NCI-H510A treated with DMSO at 0.1 percent for 48 hours (cell line): ENCODE data around the gene LAMTOR4.
"Not testable (repeated sequence)": the region's sequence is repeated elsewhere in the genome, so short reads cannot be mapped to it uniquely, and the experiment has no call there.

Source experiments
- DNase-seq: peaks from one replicate; lab custom pipeline; 2025; lab: John Stamatoyannopoulos, UW

LAMTOR4 gene

DNA sequence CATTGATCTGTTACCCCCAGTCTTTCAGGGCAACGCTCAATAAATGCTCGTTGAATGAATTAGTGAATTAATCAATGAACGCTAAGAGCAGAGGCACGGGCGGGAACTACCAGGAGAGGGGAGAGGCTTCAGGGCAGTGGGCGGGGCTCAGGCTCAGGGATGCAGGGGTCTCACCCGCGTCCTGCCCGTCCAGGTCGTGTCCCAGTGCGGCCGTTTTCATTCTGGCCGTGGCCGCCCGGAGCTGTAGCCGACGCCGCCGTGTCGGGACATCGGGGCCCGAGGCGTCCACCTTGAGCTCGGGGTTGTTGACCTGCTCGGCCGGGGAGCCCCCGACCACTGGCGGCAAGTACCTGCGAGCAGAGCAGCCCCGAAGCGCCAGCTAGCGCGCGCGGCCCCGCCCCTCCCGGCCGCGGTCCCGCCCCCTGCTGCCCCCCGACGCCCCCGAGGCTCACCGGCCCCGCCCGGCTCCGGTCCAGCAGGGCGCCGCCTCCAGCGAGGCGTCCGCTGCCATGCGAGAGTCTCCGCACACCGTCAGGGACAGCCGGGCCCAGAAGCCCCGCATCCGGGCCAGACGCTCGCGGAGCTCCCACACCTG lies 22.5 kb downstream of the LAMTOR4 start:
- no peak for DNase-seq

DNA sequence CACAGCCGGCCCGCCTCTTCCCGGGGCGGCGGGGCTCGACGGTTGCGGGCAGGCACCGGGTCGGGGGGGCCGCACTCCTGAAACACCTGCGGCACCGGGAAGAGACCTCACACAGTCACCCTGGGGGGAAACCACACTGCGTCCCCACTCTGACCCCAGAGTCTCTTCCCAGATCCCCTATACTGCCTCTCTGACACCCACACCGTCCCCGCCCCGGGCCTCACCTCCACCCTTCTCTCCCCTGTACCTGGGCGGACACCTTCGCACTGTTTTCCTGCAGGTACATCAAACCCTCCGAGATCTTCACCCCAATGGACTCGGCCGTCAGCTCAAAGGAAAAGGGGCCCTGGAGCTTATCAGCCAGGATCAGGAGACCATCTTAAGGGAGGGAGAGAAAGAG lies 23.1 kb downstream of the LAMTOR4 start:
- no peak for DNase-seq

DNA sequence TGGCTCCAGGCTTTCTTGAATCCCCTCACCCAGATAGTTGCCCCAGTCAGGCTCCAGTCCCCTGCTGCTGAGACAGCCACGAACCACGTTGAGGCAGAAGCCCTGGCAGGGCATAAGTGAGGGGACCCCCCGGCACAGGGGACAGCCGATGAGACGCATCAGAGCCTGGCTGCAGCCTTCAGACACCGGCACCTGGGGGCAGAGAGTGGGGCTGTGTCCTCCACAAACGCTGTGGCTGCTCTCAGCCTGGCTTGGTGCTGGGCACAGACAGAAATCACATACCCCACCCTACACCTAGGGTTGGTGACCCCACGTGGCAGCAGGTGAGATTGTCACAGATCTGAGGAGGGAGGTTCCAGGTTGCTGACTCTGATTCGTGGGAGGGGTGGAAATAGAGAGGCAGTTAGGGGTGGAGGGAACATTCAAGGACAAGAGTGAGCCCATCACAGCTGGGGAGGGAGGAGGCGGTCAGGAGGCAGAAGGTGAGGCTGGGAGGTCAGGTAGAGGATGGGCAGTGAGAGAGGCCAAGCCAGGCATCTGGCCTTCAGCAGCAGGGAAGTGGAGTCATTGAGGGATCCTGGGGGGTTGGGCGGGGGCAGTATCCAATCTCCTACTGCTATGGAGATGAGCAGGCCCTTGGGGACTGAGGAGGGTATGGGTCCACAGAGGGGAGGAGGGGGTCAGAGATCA lies 25.2 kb downstream of the LAMTOR4 start:
- no peak for DNase-seq

DNA sequence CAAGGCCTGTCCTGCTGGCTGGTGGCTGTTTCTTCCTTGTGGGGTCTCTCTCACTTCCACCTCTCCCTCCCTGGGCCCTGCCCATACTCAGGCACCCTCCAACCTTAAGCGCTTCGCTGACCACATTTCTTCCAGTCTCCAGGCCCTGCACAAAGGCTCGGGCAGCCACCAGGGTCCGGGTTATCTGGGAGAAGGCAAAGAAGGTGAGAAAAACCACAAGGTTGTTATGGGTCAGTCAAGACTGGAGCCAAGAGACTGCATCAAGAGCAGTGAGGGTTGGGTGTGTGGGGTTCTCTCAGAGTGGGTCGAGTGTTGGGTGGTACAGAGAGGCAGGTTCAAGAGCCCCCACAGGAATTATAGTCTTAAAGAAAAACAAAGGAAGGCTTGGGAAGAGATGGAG lies 25.9 kb downstream of the LAMTOR4 start:
- DNase-seq: no peak

DNA sequence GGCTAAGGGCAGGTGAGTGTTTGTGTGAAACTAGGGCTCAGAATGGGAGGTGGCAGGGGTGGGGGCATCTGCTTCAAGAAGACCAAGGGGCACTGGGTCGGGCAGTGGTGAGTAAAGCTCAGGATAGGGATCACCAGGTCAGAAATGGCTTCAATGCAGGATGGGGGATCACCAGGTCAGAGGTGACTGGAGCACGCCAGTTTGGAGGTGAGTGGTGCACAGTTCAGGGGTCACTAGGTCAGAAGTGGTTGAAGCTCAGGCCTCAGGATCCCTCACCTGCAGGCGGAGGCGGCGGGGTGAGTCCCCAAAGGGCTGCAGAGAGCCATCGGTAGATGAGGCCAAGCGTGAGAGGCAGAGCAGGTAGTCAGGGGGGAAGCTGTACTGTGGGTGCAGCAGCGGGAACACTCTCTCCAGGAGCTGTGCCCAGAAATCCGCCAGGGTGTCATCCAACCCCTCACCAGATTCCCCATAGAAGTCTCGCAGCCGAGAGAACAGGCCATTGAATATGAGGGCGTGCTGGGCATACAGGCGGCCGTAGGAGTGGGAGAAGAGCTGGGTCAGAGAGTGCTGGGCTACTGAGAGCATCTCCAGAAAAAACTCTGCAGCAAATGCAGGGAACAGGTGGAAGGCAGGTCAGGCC lies 26.7 kb downstream of the LAMTOR4 start:
- DNase-seq: no peak

DNA sequence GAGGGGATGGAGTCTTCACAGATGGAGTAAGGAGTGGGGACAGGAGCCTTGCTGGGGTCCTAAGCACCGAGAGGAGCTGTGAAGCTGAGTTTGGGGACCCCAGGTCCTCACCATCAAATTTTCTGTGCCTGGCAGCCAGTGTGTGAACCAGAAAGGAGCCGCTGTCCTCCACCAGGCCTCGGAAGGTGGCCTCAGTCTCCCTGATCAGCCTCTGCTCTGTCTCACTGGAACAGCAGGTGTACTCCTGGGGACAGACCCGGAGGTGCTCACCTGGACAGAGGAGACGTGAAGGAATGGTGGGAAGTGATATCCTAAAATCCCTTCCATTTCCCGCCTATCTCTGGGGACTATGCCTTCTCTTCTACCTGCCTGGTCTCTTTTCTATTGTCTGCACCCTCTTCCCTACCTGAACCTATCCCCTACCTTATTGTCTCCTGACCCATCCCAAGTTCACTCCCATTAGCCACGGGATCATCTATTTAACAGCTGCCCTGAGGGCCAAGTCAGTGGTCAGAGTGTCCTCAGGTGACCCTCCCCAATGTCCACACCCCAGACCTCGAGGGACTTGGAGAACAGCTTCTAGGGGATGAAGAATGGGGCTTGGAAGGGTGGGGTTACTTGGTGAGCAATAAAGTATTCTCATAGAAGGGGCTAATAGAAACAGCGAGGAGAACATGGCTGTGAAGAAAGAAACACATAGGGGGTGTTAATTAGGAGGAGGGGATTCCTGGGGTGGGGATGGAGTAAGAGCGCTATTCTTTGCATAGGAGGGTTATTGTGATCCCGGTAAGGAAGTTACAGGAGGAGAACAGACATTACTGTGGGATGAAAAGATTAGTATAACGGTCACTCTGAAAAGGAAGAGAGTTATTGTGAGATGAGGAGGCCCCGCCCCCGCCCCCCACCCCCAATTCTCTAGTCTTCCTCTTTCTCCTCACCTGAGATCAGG lies 27.7 kb downstream of the LAMTOR4 start:
- no peak for DNase-seq

DNA sequence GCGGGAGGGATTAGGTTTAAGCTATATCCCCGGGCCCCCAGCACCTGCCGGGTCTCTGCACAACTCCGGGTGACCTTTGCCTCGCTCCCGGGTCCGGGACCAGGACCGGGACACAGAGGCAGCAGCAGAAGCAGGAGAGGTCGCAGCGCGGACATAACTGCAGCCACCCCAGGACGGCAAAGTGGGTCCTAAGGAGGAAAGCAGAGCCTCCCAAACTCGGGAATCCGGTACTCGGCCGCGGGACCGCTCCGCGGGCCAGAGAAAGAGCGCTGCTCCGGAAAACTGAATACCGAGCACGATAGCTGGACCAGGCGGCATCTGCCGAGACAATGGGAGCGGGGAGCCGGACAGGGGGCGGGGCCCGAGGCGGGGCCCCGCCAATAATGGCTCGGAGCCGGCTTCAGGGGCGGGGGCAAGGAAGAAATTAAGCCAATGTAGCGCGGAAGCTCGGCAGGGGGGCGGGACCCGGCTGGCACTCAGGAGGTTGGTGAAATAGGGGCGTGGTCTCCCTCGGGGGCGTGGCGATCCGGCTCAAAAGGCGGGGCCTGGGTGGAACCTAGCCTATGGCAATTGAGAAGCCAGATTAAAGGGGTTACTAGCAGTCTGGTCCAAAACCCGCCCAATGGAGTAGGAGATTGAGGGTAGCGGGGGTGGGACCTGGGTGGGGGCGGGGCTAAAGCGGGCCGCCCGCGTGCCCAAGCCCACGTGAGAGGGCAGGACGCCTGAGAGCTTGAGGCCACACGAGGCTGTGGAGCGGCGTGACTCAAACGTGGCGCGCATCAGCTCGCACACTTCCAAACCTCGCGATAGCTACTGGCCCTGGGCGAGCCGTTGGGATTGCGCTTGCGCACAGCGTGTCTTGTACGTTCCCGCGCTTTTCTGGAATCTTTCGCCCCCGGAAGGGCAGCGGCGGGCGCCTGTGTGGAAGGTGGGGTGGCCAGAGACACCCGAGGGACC lies 28.6 kb downstream of the LAMTOR4 start, which contains the start of the genes GPC2 and STAG3:
TSS of gene GPC2 (minus strand) at position 337 of the 957 bp plus-strand sequence. CDS start at position 155, 182 bp downstream.
TSS of gene STAG3 (plus strand) at position 874 of the 957 bp plus-strand sequence. CDS start 2,639 bp downstream, outside the sequence.
- DNase-seq: peak; percentile 91

DNA sequence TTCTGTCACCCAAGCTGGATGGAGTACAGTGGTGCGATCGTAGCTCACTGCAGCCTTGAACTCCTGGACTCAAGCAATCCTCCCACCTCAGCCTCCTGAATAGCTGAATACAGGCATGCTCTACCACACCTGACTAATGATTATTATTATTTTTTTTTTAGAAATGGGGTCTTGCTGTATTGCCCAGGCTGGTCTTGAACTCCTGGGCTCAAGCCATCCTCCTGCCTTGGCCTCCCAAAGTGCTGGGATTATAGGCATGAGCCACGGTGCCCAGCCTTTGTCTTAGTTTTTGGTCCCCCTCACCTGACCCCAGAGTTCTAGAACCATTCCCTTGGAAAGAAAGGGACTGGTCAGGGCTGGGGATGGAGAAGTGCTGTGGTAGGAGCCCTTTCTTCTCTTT lies 31.4 kb downstream of the LAMTOR4 start:
- DNase-seq: not testable (repeated sequence)

DNA sequence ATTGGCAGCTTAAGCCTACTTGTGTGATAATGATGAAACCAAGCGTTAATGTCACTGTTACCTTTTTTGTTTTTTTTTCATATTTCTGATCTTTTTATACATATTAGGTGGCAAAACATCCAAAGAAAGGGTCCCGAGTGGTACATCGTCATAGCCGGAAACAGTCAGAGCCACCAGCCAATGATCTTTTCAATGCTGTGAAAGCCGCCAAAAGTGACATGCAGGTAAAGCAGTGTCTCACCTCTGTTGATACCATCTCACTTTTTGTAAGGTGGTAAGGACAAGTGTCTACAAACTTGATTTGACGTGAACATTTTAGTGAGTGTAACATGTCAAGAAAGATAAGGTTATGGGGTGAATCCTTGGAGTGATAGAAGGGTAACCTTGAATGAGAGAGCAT lies 33.9 kb downstream of the LAMTOR4 start:
- not testable (repeated sequence) for DNase-seq

DNA sequence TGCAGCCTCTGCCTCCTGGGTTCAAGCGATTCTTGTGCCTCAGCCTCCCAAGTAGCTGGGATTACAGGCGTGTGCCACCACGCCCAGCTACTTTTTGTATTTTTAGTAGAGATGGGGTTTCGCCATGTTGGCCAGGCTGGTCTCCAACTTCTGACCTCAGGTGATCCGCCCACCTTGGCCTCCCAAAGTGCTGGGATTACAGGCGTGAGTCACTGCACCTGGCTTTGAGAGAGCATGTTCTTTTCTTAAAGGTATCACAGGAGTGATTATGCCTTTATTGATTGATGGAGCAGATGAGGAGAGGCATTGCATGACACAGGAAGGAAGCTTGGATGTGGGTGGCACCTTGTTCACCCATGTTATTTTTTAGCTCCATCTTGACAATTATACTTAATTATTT lies 34.4 kb downstream of the LAMTOR4 start:
- not testable (repeated sequence) for DNase-seq

DNA sequence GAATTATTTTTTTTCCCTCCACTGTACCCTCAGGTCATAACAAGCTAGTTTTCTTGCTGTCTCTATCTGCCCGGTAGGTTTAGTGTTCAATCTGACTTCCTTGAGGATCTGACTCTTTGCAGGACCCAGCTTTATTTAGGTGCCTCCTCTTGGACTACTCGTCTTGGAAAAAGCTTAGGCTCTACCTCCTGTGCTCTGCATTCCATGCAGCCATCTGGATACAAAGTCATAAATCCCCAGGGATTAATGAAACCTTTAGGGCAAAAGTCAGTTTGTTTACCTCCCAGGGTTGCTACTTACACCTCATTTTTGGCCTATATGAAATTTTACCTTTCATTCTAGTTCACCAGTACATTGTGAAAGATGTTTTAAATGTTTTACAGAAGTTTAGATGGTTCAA lies 37.0 kb downstream of the LAMTOR4 start:
- DNase-seq: no peak

DNA sequence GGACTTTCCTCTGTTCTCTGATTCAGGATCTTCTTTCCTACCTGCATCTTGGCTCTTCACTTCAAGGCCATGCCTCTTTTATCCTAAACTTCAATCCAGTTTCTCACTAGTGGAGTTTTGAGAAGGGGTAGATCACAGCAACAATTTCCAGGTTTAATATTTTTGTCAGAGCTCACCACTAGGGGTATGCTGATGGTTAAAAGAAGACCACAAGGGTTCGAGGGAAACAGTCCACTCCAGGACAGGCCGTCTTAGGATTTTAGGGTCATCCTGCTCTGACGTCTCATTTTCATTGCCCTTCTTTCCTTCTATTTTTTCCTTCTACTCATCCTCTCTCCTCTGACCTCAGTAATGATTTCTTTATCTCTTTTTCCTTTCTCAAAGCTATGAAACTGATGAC lies 40.3 kb downstream of the LAMTOR4 start:
- no peak for DNase-seq

DNA sequence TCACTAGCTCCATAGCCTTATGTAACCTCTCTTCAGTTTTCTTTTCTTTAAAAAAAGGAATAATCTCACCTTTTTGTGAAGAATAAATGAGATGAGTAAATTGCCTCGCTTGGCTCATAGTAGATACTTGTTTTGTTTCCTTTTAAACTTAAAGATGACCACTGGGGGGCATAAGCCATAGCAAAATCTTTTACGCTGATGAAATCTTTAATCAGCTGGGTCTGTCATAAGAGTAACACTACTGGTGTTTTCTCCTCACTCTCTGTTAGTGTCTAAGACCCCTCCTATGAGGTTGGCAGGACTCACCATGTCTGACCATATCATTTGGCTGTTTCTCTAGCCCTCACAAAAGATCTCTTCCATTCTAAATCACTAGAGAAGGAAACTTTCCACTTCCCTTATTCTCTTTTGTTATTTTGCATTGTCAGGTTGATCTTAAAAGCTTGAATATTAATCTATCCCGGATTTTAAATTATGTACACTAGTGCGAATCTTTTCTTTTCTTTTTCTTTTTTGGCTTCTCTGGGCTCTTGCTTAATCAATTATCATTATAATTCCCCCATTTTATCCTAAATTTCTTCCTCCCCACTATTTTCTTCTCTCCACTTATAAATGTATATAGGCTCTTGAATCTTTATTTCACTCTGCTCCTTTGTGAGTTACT lies 41.5 kb downstream of the LAMTOR4 start:
- DNase-seq: no peak

DNA sequence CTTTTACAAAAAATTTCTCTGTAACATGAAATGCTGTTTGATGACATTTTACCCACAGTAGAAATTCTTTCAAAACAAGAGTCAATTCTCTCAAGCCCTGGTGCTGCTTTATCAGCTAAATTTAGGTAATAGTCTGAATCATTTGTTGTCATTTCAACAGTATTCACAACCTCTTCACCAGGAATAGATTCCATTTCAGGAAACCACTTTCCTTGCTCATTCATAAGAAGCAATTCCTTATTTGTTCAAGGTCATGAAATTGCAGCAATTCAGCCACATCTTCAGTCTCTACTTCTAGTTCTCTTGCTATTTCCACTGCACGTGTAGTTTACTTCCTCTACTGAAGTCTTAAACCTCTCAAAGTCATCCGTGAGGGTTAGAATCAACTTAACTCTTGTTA lies 43.1 kb downstream of the LAMTOR4 start:
- no peak for DNase-seq

DNA sequence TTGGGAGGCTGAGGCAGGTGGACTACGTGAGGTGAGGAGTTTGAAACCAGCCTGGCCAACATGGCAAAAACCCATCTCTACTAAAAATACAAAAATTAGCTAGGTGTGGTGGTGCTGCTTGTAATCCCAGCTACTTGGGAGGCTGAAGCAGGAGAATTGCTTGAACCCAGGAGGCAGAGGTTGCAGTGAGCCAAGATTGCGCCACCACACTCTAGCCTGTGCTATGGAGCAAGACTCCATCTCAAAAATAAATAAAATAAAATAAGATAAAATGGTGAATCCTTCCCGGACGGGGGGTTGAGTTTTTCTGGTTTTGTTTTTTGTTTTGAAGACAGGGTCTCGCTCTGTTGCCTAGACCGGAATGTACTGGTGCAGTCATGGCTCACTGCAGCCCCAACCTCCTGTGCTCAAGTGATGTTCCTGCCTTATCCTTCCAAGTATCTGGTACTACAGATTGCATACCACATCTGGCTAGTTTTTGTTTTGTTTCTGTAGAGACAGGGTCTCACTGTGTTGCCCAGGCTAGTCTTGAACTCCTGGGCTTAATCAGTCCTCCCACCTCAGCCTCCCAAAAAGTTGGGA lies 43.7 kb downstream of the LAMTOR4 start:
- DNase-seq: not testable (repeated sequence)

DNA sequence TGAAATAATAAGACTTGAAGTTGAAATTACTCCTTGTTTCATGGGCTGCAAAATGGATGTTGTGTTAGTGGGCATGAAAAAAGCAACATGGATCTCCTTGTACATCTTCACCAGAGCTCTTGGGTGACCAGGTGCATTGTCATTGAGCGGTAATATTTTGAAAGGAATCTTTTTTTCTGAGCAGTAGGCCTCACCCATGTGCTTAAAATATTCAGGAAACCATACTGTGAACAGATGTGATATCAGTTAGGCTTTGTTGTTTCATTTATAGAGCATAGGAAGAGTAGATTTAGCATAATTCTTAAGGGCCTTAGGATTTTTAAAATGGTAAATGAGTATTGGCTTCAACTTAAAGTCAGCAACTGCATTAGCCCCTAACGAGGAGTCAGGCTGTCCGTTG lies 44.3 kb downstream of the LAMTOR4 start:
- DNase-seq: no peak

DNA sequence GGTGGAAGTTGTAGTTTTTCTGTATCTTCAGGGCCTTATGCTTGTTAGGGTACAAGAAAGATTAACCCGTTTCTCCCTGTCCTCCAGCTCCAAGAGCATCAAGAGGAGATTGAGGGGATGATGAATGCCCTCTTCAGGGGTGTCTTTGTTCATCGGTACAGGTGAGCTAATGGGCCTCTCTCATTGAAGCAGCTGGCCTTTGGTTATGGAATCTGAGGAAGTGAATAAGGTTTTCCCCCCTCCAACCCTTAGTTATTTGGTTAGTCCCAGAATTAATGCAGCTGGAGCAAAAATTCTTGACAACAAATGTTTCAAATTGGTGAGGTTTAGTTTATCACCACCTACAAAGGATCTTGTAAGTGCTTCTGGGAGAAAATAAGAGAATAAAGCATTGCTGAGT lies 46.5 kb downstream of the LAMTOR4 start:
- no peak for DNase-seq

DNA sequence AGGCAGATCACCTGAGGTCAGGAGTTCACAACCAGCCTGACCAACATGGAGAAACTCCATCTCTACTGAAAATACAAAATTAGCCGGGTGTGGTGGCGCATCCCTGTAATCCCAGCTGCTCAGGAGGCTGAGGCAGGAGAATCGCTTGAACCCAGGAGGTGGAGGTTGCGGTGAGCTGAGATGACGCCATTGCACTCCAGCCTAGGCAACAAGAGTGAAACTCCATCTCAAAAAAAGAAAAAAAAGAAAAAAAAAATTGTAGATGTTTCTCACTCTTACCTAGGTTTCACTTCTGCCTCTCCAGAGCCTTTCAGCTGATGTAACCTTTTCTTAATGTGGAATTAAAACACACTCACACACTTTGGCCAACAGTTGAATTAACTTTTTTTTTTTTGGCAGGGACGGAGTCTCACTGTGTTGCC lies 47.2 kb downstream of the LAMTOR4 start:
- DNase-seq: not testable (repeated sequence)

DNA sequence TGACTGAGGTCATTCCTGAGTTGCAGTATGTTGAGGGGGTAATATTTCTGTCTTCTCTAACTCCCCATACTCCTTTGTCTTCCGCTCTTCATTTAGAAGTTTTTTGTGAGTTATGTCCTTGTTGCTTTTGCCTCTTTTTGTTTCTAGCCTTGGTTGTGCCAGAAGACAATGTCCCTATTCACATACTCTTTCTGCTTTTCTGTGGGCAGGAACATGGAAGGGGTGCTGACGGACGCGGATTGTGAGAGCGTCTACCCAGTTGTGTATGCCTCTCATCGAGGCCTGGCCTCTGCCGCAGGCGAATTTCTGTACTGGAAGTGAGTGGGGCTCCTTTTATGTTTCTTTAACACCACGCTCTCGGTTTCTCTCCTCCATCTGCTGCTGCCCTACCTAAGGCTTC lies 49.5 kb downstream of the LAMTOR4 start:
- no peak for DNase-seq

DNA sequence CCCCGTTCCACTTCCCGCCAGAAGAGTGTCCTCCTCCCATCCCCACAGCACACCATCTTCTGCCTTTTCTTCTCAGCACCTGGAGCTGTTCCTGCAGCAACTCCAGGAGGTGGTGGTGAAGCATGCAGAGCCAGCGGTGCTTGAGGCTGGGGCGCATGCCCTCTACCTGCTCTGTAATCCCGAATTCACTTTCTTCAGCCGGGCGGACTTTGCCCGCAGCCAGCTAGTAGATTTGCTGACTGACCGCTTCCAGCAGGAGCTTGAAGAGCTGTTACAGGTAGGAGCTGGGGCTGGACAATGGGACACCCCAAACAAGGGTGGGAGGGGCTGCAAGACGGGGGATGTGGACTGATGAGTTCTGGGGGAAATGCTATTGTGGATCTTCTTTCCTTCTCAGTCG lies 52.0 kb downstream of the LAMTOR4 start:
- no peak for DNase-seq
